Breast epithelium (tissue), 3 donors: ENCODE results near the gene NTN4.

ENCODE experiments used
- CTCF ChIP-seq, 3 donors: fragments of 450-650 bp; IDR thresholded peaks; one replicate each; pipeline ENCODE4 v1.5.1; 2016 to 2017; ENCODE audit warnings: antibody characterized with exemption in 3 of 3, mild to moderate bottlenecking in 3 of 3, moderate library complexity in 3 of 3
- POLR2AphosphoS5 ChIP-seq, 3 donors: sonication (generic); formaldehyde crosslinking; IDR thresholded peaks; one replicate each; pipeline ENCODE4 v1.6.1; 2017; ENCODE audit warnings: antibody characterized with exemption in 3 of 3

- no peak for TF ChIP-seq POLR2AphosphoS5 (IDR thresholded peaks at IDR 0.05)
- TF ChIP-seq CTCF (IDR thresholded peaks at IDR 0.05): no peak
Measured at GRCh38 chr12:95784915-95785314, 5.6 kb downstream of the NTN4 start.
